GM12878 (cell line): ENCODE results near the gene SNRNP35. TPM values are rescaled to one million over a fixed set of nuclear protein-coding genes. Genes with fewer than 3 reads are reported as not detected.

Experiments used
- ATAC-seq: fragments of 200-7000 bp; cut with Tn5 transposase; 3 replicates; pipeline ENCODE4 v1.9.1; 2020; ENCODE audit warnings: mild to moderate bottlenecking, moderate library complexity
- BruUV-seq: library from RNA; stranded (reverse); fragments of 400-500 nt; replicated peaks from 2 replicates; lab custom pipeline; 2021; lab: Mats Ljungman, UMichigan
- CTCF ChIA-PET: fragments of 300-600 bp; sonication (Branson Sonifier 250); formaldehyde crosslinking; extraction: SDS; loops from one replicate; lab custom pipeline; 2021; ENCODE audit warnings: inconsistent platforms; lab: Yijun Ruan, JAX
- POLR2A ChIA-PET: fragments of 350-600 bp; formaldehyde crosslinking; extraction: SDS; loops from one replicate; lab custom pipeline; 2021; ENCODE audit warnings: inconsistent platforms; lab: Charles Lee
- RAD21 ChIA-PET: fragments of 300-600 bp; sonication (Branson Sonifier 250); formaldehyde crosslinking; loops from one replicate; lab custom pipeline; 2023; ENCODE audit warnings: antibody characterized with exemption; ENCODE audit not compliant: unreplicated experiment; lab: Charles Lee
- SMC1A ChIA-PET: fragments of 300-600 bp; sonication (Branson Sonifier 250); formaldehyde crosslinking; loops from one replicate; lab custom pipeline; 2023; ENCODE audit not compliant: unreplicated experiment, uncharacterized antibody; lab: Charles Lee
- DNase-seq: peaks from one replicate; pipeline ENCODE4 v3.0.0-alpha.2; 2011; ENCODE audit warnings: low read depth, low spot score
- FAIRE-seq: peaks from 3 replicates; lab custom pipeline; 2011; peaks lifted over from hg19 to GRCh38; lab: Jason Lieb, UNC
- H2AFZ ChIP-seq: 2 replicates; pipeline ENCODE4 v1.6.0; 2011; ENCODE audit warnings: low read depth, low read length, control low read depth; ENCODE audit not compliant: control insufficient read depth
- H3K27ac ChIP-seq: 2 replicates; pipeline ENCODE4 v1.5.1; 2011; ENCODE audit warnings: control low read depth; ENCODE audit not compliant: control insufficient read depth, insufficient read depth
- H3K27me3 ChIP-seq, 2 experiments: replicated peaks in 1 of 2; 2 replicates each; pipeline versions ENCODE4 v1.6.0 to v1.6.1; 2011; ENCODE audit warnings: low read length in 1 of 2; ENCODE audit not compliant: control insufficient read depth in 2 of 2, insufficient read depth in 2 of 2
- H3K36me3 ChIP-seq, 2 experiments: 2 replicates each; pipeline ENCODE4 v1.5.1; 2011; ENCODE audit warnings: low read length in 1 of 2; ENCODE audit not compliant: control insufficient read depth in 2 of 2, insufficient read depth in 2 of 2
- H3K4me1 ChIP-seq: 2 replicates; pipeline ENCODE4 v1.6.1; 2011; ENCODE audit warnings: mild to moderate bottlenecking, low read length, moderate library complexity, mixed read lengths; ENCODE audit not compliant: control insufficient read depth, insufficient read depth
- H3K4me2 ChIP-seq: 2 replicates; pipeline ENCODE4 v1.6.0; 2011; ENCODE audit warnings: control low read depth; ENCODE audit not compliant: control insufficient read depth, insufficient read depth
- H3K4me3 ChIP-seq: fragments of 200-600 bp; sonication (generic); 2 replicates; pipeline ENCODE4 v1.5.1; 2016
- H3K79me2 ChIP-seq: 2 replicates; pipeline ENCODE4 v1.6.0; 2011; ENCODE audit warnings: low read length; ENCODE audit not compliant: control insufficient read depth, insufficient read depth
- H3K9ac ChIP-seq: 2 replicates; pipeline ENCODE4 v1.8.0; 2011; ENCODE audit warnings: low read length, control low read depth, mixed read lengths; ENCODE audit not compliant: control insufficient read depth, insufficient read depth
- H3K9me3 ChIP-seq: replicated peaks from 3 replicates; pipeline ENCODE4 v1.5.1; 2011; ENCODE audit warnings: mild to moderate bottlenecking, low read length; ENCODE audit not compliant: control insufficient read depth, insufficient read depth
- H4K20me1 ChIP-seq: 2 replicates; pipeline ENCODE4 v1.6.0; 2011; ENCODE audit not compliant: control insufficient read depth, insufficient read depth
- BRCA1 ChIP-seq: IDR thresholded peaks from 2 replicates; pipeline ENCODE4 v1.6.1; 2011; ENCODE audit warnings: low read depth, low read length, improper control_type of control experiment
- CBX3 ChIP-seq: fragments of 200-600 bp; sonication (generic); IDR thresholded peaks from 2 replicates; pipeline ENCODE4 v1.6.1; 2016; ENCODE audit warnings: low read depth, borderline replicate concordance
- CREB1 ChIP-seq: IDR thresholded peaks from 2 replicates; pipeline ENCODE4 v1.6.1; 2012; ENCODE audit warnings: low read depth, mild to moderate bottlenecking, inconsistent platforms
- FOXK2 ChIP-seq: fragments of 450-650 bp; IDR thresholded peaks from 2 replicates; pipeline ENCODE4 v1.6.1; 2017; ENCODE audit warnings: mild to moderate bottlenecking, moderate library complexity
- HDGF ChIP-seq: fragments of 450-650 bp; IDR thresholded peaks from 2 replicates; pipeline ENCODE4 v1.6.1; 2016; ENCODE audit warnings: antibody characterized with exemption
- MEF2A ChIP-seq: IDR thresholded peaks from 2 replicates; pipeline ENCODE4 v1.6.1; 2011; ENCODE audit warnings: low read depth, mild to moderate bottlenecking, low read length, moderate library complexity; ENCODE audit not compliant: insufficient read depth
- RAD21 ChIP-seq: IDR thresholded peaks from 2 replicates; pipeline ENCODE4 v1.6.1; 2011; ENCODE audit warnings: mild to moderate bottlenecking, low read depth, low read length, moderate library complexity; ENCODE audit not compliant: insufficient read depth
- RELB ChIP-seq: fragments of 450-650 bp; IDR thresholded peaks from 2 replicates; pipeline ENCODE4 v1.6.1; 2017; ENCODE audit warnings: low read depth, mild to moderate bottlenecking, moderate library complexity
- STAT3 ChIP-seq: IDR thresholded peaks from 2 replicates; pipeline ENCODE4 v1.6.1; 2011; ENCODE audit warnings: low read depth, low read length, improper control_type of control experiment
- ZNF207 ChIP-seq: fragments of 450-650 bp; IDR thresholded peaks from 2 replicates; pipeline ENCODE4 v1.6.1; 2014; ENCODE audit warnings: antibody characterized with exemption, mild to moderate bottlenecking, borderline replicate concordance
- ZNF384 ChIP-seq: IDR thresholded peaks from 2 replicates; pipeline ENCODE4 v1.6.1; 2012; ENCODE audit warnings: low read depth, mild to moderate bottlenecking, low read length, improper control_type of control experiment, borderline replicate concordance
- WGBS: methylation state at CpG from one replicate; pipeline ENCODE4 v1.1.6; 2016; ENCODE audit warnings: low lambda C conversion rate; ENCODE audit not compliant: insufficient replicate concordance, insufficient coverage; ENCODE audit errors: missing lambda C conversion rate; 5-methylcytosine and 5-hydroxymethylcytosine counted together
- in situ Hi-C: fragments of 300-500 bp; cut with MboI; formaldehyde crosslinking; loops from 9 replicates; pipeline ENCODE4 v1.14.3; 2018; ENCODE audit warnings: mixed read lengths
- intact Hi-C: fragments of 100-400 bp; cut with micrococcal nuclease; formaldehyde crosslinking; loops from one replicate; pipeline ENCODE4 v1.14.2; 2022; ENCODE audit not compliant: unreplicated experiment
- polyA plus RNA-seq, 11 experiments: library from polyadenylated mRNA; depleted of rRNA in 4 of 11; unstranded in 6 of 11; stranded (reverse) in 5 of 11; fragments of >200 nt; fragmentation: Nextera tagmentation in 4 of 11; fragmentation: Illumina TruSeq in 1 of 11; extraction: Ambion mirVana in 4 of 11; extraction: Trizol in 1 of 11; gene quantifications; 1 replicate in 1 of 11; 2 replicates in 10 of 11; pipeline versions ENCODE4 v1.2.1 to v1.2.3, GENCODE V29; 2011 to 2016; ENCODE audit warnings: inconsistent platforms in 2 of 11, missing spikeins in 2 of 11, low read depth in 1 of 11
- total RNA-seq, 4 experiments: library from RNA; depleted of rRNA in 3 of 4; stranded (reverse); fragments of >200 nt in 3 of 4; fragmentation: Illumina TruSeq in 1 of 4; extraction: Trizol in 1 of 4; gene quantifications; 2 replicates each; pipeline versions ENCODE4 v1.2.1 to v1.2.3, GENCODE V29; 2013 to 2021

Gene SNRNP35
- total and polyA plus RNA-seq, 10 of the 15 experiments (the other 5 are each of a cell fraction or from before 2014, with no cell fraction given): 21.6 to 49.6 (median 29.0) TPM

- ATAC-seq (no peak), DNase-seq (no peak), FAIRE-seq (no peak)
- no peak overlapping the region for H3K9ac ChIP-seq
- BruUV-seq: no TSS peak
- no peaks in the 10 kb centered on the region for H3K9me3 ChIP-seq
- H4K20me1 ChIP-seq: no peaks in the 10 kb centered on the region
- RAD21 ChIA-PET: no interaction called here
- intact Hi-C loops: no loop called here
- CTCF ChIA-PET: no interaction called here
- WGBS: 79% methylated on average over 17 of the region's 17 CpGs
- no peaks in the 10 kb centered on the region for H3K4me1 ChIP-seq
- POLR2A ChIA-PET: no interaction called here
- TF ChIP-seq FOXK2: no peak
- no peak for TF ChIP-seq ZNF384
- TF ChIP-seq ZNF207: no peak
- TF ChIP-seq HDGF: no peak
- TF ChIP-seq STAT3: no peak
- TF ChIP-seq RELB: no peak
- no peak for TF ChIP-seq CREB1
- no peak for TF ChIP-seq CBX3
- no peak for TF ChIP-seq MEF2A
- TF ChIP-seq BRCA1: no peak
- no peak for TF ChIP-seq RAD21
- no peak overlapping the region for H2AFZ ChIP-seq
- SMC1A ChIA-PET: interaction anchor here (1.0 kb wide), 1 partner anchor 26 kb away, joined by 3 read pairs; no protein-coding TSS in a partner anchor
- no peaks in the 10 kb centered on the region for H3K36me3 ChIP-seq
- no peaks in the 10 kb centered on the region for H3K79me2 ChIP-seq
- no peak overlapping the region for H3K4me3 ChIP-seq
- H3K27me3 ChIP-seq: no peaks in the 10 kb centered on the region
- no peak overlapping the region for H3K4me2 ChIP-seq
- H3K27ac ChIP-seq: no peak overlapping the region
- in situ Hi-C loops: no loop called here
Observed at GRCh38 chr12:123506059-123506842, 48.3 kb downstream of the SNRNP35 start.
